Measurements from ENCODE around the gene NPAS3. TPM values are rescaled to one million over a fixed set of nuclear protein-coding genes. Genes with fewer than 3 reads are reported as not detected.

NPAS3 gene
- total RNA-seq, 2 experiments from 2014 or later: not detected

- ChIA-PET POLR2A (no interaction called here), CTCF (no interaction called here)
- intact Hi-C loops (cut with micrococcal nuclease): no loop called here
- Mint-ChIP-seq H3K27me3 (no peaks in the 10 kb centered on the region), H3K36me3 (ENCODE audit: low read depth) (no peaks in the 10 kb centered on the region), H3K9me3 (no peaks in the 10 kb centered on the region), H3K4me3 (no peak overlapping the region), H3K4me1 (ENCODE audit: low read depth) (peaks cover 2% of the 10 kb centered on the region), H3K27ac (no peak overlapping the region)
- no peak for TF ChIP-seq CTCF (IDR thresholded peaks at IDR 0.05)
- no peak for DNase-seq
- no peak for ATAC-seq
Observed at GRCh38 chr14:33567731-33568130, 629.1 kb downstream of the NPAS3 start.

GRCh38 chr14:33568935-33569579 lies 630.4 kb downstream of the NPAS3 start:
- no peaks in the 10 kb centered on the region for H3K9me3 Mint-ChIP-seq
- intact Hi-C loops (cut with micrococcal nuclease): no loop called here
- no peaks in the 10 kb centered on the region for H3K27me3 Mint-ChIP-seq
- ChIA-PET CTCF (no interaction called here), POLR2A (no interaction called here)
- DNase-seq (no peak), ATAC-seq (no peak)
- H3K4me1 Mint-ChIP-seq (ENCODE audit: low read depth): peaks cover 2% of the 10 kb centered on the region
- H3K4me3 Mint-ChIP-seq: no peak overlapping the region
- no peaks in the 10 kb centered on the region for H3K36me3 Mint-ChIP-seq (ENCODE audit: low read depth)
- no peak overlapping the region for H3K27ac Mint-ChIP-seq
- TF ChIP-seq CTCF (IDR thresholded peaks at IDR 0.05): no peak

GRCh38 chr14:33569821-33570687 lies 631.4 kb downstream of the NPAS3 start:
- H3K36me3 Mint-ChIP-seq (ENCODE audit: low read depth): no peaks in the 10 kb centered on the region
- H3K4me1 Mint-ChIP-seq (ENCODE audit: low read depth): no peaks in the 10 kb centered on the region
- CTCF ChIA-PET: no interaction called here
- DNase-seq (no peak), ATAC-seq (no peak)
- no peak overlapping the region for H3K27ac Mint-ChIP-seq
- H3K4me3 Mint-ChIP-seq: no peak overlapping the region
- POLR2A ChIA-PET: no interaction called here
- intact Hi-C loops (cut with micrococcal nuclease): no loop called here
- H3K9me3 Mint-ChIP-seq: no peaks in the 10 kb centered on the region
- no peak for TF ChIP-seq CTCF (IDR thresholded peaks at IDR 0.05)
- H3K27me3 Mint-ChIP-seq: no peaks in the 10 kb centered on the region

GRCh38 chr14:33570694-33571310 lies 632.1 kb downstream of the NPAS3 start:
- H3K27me3 Mint-ChIP-seq: no peaks in the 10 kb centered on the region
- POLR2A ChIA-PET: no interaction called here
- TF ChIP-seq CTCF (IDR thresholded peaks at IDR 0.05): no peak
- intact Hi-C loops (cut with micrococcal nuclease): no loop called here
- DNase-seq: no peak
- no peak overlapping the region for H3K27ac Mint-ChIP-seq
- no peak overlapping the region for H3K4me3 Mint-ChIP-seq
- CTCF ChIA-PET: no interaction called here
- no peaks in the 10 kb centered on the region for H3K4me1 Mint-ChIP-seq (ENCODE audit: low read depth)
- H3K9me3 Mint-ChIP-seq: no peaks in the 10 kb centered on the region
- no peak for ATAC-seq
- H3K36me3 Mint-ChIP-seq (ENCODE audit: low read depth): no peaks in the 10 kb centered on the region

Data from activated CD8-positive, alpha-beta T cell treated with anti-CD3 and anti-CD28 coated beads for 36 hours (primary cell).